GM12878 (cell line): Measurements from ENCODE around the gene ALCAM. TPM values are rescaled to one million over a fixed set of nuclear protein-coding genes. Genes with fewer than 3 reads are reported as not detected.

Experiments used
- ATAC-seq: fragments of 200-7000 bp; cut with Tn5 transposase; 3 replicates; pipeline ENCODE4 v1.9.1; 2020; ENCODE audit warnings: mild to moderate bottlenecking, moderate library complexity
- BruUV-seq: library from RNA; stranded (reverse); fragments of 400-500 nt; replicated peaks from 2 replicates; lab custom pipeline; 2021; lab: Mats Ljungman, UMichigan
- CTCF ChIA-PET: fragments of 300-600 bp; sonication (Branson Sonifier 250); formaldehyde crosslinking; extraction: SDS; loops from one replicate; lab custom pipeline; 2021; ENCODE audit warnings: inconsistent platforms; lab: Yijun Ruan, JAX
- POLR2A ChIA-PET: fragments of 350-600 bp; formaldehyde crosslinking; extraction: SDS; loops from one replicate; lab custom pipeline; 2021; ENCODE audit warnings: inconsistent platforms; lab: Charles Lee
- RAD21 ChIA-PET: fragments of 300-600 bp; sonication (Branson Sonifier 250); formaldehyde crosslinking; loops from one replicate; lab custom pipeline; 2023; ENCODE audit warnings: antibody characterized with exemption; ENCODE audit not compliant: unreplicated experiment; lab: Charles Lee
- SMC1A ChIA-PET: fragments of 300-600 bp; sonication (Branson Sonifier 250); formaldehyde crosslinking; loops from one replicate; lab custom pipeline; 2023; ENCODE audit not compliant: unreplicated experiment, uncharacterized antibody; lab: Charles Lee
- DNase-seq: peaks from one replicate; pipeline ENCODE4 v3.0.0-alpha.2; 2011; ENCODE audit warnings: low read depth, low spot score
- FAIRE-seq: peaks from 3 replicates; lab custom pipeline; 2011; peaks lifted over from hg19 to GRCh38; lab: Jason Lieb, UNC
- H2AFZ ChIP-seq: 2 replicates; pipeline ENCODE4 v1.6.0; 2011; ENCODE audit warnings: low read depth, low read length, control low read depth; ENCODE audit not compliant: control insufficient read depth
- H3K27ac ChIP-seq: 2 replicates; pipeline ENCODE4 v1.5.1; 2011; ENCODE audit warnings: control low read depth; ENCODE audit not compliant: control insufficient read depth, insufficient read depth
- H3K27me3 ChIP-seq, 2 experiments: replicated peaks in 1 of 2; 2 replicates each; pipeline versions ENCODE4 v1.6.0 to v1.6.1; 2011; ENCODE audit warnings: low read length in 1 of 2; ENCODE audit not compliant: control insufficient read depth in 2 of 2, insufficient read depth in 2 of 2
- H3K36me3 ChIP-seq, 2 experiments: 2 replicates each; pipeline ENCODE4 v1.5.1; 2011; ENCODE audit warnings: low read length in 1 of 2; ENCODE audit not compliant: control insufficient read depth in 2 of 2, insufficient read depth in 2 of 2
- H3K4me1 ChIP-seq: 2 replicates; pipeline ENCODE4 v1.6.1; 2011; ENCODE audit warnings: mild to moderate bottlenecking, low read length, moderate library complexity, mixed read lengths; ENCODE audit not compliant: control insufficient read depth, insufficient read depth
- H3K4me2 ChIP-seq: 2 replicates; pipeline ENCODE4 v1.6.0; 2011; ENCODE audit warnings: control low read depth; ENCODE audit not compliant: control insufficient read depth, insufficient read depth
- H3K4me3 ChIP-seq: fragments of 200-600 bp; sonication (generic); 2 replicates; pipeline ENCODE4 v1.5.1; 2016
- H3K79me2 ChIP-seq: 2 replicates; pipeline ENCODE4 v1.6.0; 2011; ENCODE audit warnings: low read length; ENCODE audit not compliant: control insufficient read depth, insufficient read depth
- H3K9ac ChIP-seq: 2 replicates; pipeline ENCODE4 v1.8.0; 2011; ENCODE audit warnings: low read length, control low read depth, mixed read lengths; ENCODE audit not compliant: control insufficient read depth, insufficient read depth
- H3K9me3 ChIP-seq: replicated peaks from 3 replicates; pipeline ENCODE4 v1.5.1; 2011; ENCODE audit warnings: mild to moderate bottlenecking, low read length; ENCODE audit not compliant: control insufficient read depth, insufficient read depth
- H4K20me1 ChIP-seq: 2 replicates; pipeline ENCODE4 v1.6.0; 2011; ENCODE audit not compliant: control insufficient read depth, insufficient read depth
- BACH1 ChIP-seq: fragments of 450-650 bp; IDR thresholded peaks from 2 replicates; pipeline ENCODE4 v1.6.1; 2017; ENCODE audit warnings: mild to moderate bottlenecking, borderline replicate concordance
- CBFB ChIP-seq: IDR thresholded peaks from 2 replicates; pipeline ENCODE4 v1.6.1; 2016; ENCODE audit warnings: antibody characterized with exemption, low read depth
- CHD4 ChIP-seq: fragments of 200-600 bp; sonication (generic); IDR thresholded peaks from 2 replicates; pipeline ENCODE4 v1.6.1; 2016; ENCODE audit warnings: mild to moderate bottlenecking
- EED ChIP-seq: sonication (generic); IDR thresholded peaks from 2 replicates; pipeline ENCODE4 v1.6.1; 2016; ENCODE audit warnings: antibody characterized with exemption, low read depth
- EGR1 ChIP-seq, 2 experiments: IDR thresholded peaks; 1 replicate in 1 of 2; 2 replicates in 1 of 2; pipeline ENCODE4 v1.6.1; 2011 to 2012; ENCODE audit warnings: low read depth in 2 of 2, low read length in 2 of 2, borderline replicate concordance in 1 of 2, mild to moderate bottlenecking in 1 of 2, moderate library complexity in 1 of 2
- HDGF ChIP-seq: fragments of 450-650 bp; IDR thresholded peaks from 2 replicates; pipeline ENCODE4 v1.6.1; 2016; ENCODE audit warnings: antibody characterized with exemption
- IRF4 ChIP-seq: IDR thresholded peaks from 2 replicates; pipeline ENCODE4 v1.6.1; 2011; ENCODE audit warnings: low read depth, low read length
- MYC ChIP-seq: IDR thresholded peaks from 2 replicates; pipeline ENCODE4 v1.6.1; 2011; ENCODE audit warnings: mild to moderate bottlenecking, low read length, moderate library complexity, inconsistent platforms; ENCODE audit not compliant: insufficient read depth, insufficient replicate concordance, insufficient read length, severe bottlenecking
- NFYB ChIP-seq: IDR thresholded peaks from 2 replicates; pipeline ENCODE4 v1.6.1; 2011; ENCODE audit warnings: low read depth, mild to moderate bottlenecking, low read length, improper control_type of control experiment, moderate library complexity; ENCODE audit not compliant: insufficient read depth
- NR2C2 ChIP-seq: IDR thresholded peaks from 2 replicates; pipeline ENCODE4 v1.6.1; 2011; ENCODE audit warnings: borderline replicate concordance, low read depth; ENCODE audit not compliant: control insufficient read depth, insufficient read length
- PML ChIP-seq: IDR thresholded peaks from 2 replicates; pipeline ENCODE4 v1.6.1; 2012; ENCODE audit warnings: low read length, inconsistent platforms
- STAT3 ChIP-seq: IDR thresholded peaks from 2 replicates; pipeline ENCODE4 v1.6.1; 2011; ENCODE audit warnings: low read depth, low read length, improper control_type of control experiment
- TARDBP ChIP-seq: IDR thresholded peaks from 2 replicates; pipeline ENCODE4 v1.6.1; 2016; ENCODE audit warnings: borderline replicate concordance
- TBL1XR1 ChIP-seq: IDR thresholded peaks from 2 replicates; pipeline ENCODE4 v1.6.1; 2012; ENCODE audit warnings: low read depth, low read length, improper control_type of control experiment
- ZNF24 ChIP-seq: fragments of 450-650 bp; IDR thresholded peaks from 2 replicates; pipeline ENCODE4 v1.6.1; 2017; ENCODE audit warnings: antibody characterized with exemption, mild to moderate bottlenecking
- WGBS: methylation state at CpG from one replicate; pipeline ENCODE4 v1.1.6; 2016; ENCODE audit warnings: low lambda C conversion rate; ENCODE audit not compliant: insufficient replicate concordance, insufficient coverage; ENCODE audit errors: missing lambda C conversion rate; 5-methylcytosine and 5-hydroxymethylcytosine counted together
- in situ Hi-C: fragments of 300-500 bp; cut with MboI; formaldehyde crosslinking; loops from 9 replicates; pipeline ENCODE4 v1.14.3; 2018; ENCODE audit warnings: mixed read lengths
- intact Hi-C: fragments of 100-400 bp; cut with micrococcal nuclease; formaldehyde crosslinking; loops from one replicate; pipeline ENCODE4 v1.14.2; 2022; ENCODE audit not compliant: unreplicated experiment
- polyA plus RNA-seq, 11 experiments: library from polyadenylated mRNA; depleted of rRNA in 4 of 11; unstranded in 6 of 11; stranded (reverse) in 5 of 11; fragments of >200 nt; fragmentation: Nextera tagmentation in 4 of 11; fragmentation: Illumina TruSeq in 1 of 11; extraction: Ambion mirVana in 4 of 11; extraction: Trizol in 1 of 11; gene quantifications; 1 replicate in 1 of 11; 2 replicates in 10 of 11; pipeline versions ENCODE4 v1.2.1 to v1.2.3, GENCODE V29; 2011 to 2016; ENCODE audit warnings: inconsistent platforms in 2 of 11, missing spikeins in 2 of 11, low read depth in 1 of 11
- total RNA-seq, 4 experiments: library from RNA; depleted of rRNA in 3 of 4; stranded (reverse); fragments of >200 nt in 3 of 4; fragmentation: Illumina TruSeq in 1 of 4; extraction: Trizol in 1 of 4; gene quantifications; 2 replicates each; pipeline versions ENCODE4 v1.2.1 to v1.2.3, GENCODE V29; 2013 to 2021
- TF ChIP-seq, protein P1 (sequence below): fragments of 450-650 bp; IDR thresholded peaks from 2 replicates; pipeline ENCODE4 v1.6.1; 2016; ENCODE audit warnings: mild to moderate bottlenecking
- TF ChIP-seq, protein P2 (sequence below): IDR thresholded peaks from 2 replicates; pipeline ENCODE4 v1.6.1; 2011; ENCODE audit warnings: borderline replicate concordance, low read depth, mild to moderate bottlenecking, moderate library complexity, mixed read lengths, low read length; ENCODE audit not compliant: insufficient read depth; ENCODE audit errors: extremely low read length

Gene ALCAM
- total and polyA plus RNA-seq, 10 of the 15 experiments (the other 5 are each of a cell fraction or from before 2014, with no cell fraction given) = 12.2 to 54.2 (median 32.6) TPM

DNA sequence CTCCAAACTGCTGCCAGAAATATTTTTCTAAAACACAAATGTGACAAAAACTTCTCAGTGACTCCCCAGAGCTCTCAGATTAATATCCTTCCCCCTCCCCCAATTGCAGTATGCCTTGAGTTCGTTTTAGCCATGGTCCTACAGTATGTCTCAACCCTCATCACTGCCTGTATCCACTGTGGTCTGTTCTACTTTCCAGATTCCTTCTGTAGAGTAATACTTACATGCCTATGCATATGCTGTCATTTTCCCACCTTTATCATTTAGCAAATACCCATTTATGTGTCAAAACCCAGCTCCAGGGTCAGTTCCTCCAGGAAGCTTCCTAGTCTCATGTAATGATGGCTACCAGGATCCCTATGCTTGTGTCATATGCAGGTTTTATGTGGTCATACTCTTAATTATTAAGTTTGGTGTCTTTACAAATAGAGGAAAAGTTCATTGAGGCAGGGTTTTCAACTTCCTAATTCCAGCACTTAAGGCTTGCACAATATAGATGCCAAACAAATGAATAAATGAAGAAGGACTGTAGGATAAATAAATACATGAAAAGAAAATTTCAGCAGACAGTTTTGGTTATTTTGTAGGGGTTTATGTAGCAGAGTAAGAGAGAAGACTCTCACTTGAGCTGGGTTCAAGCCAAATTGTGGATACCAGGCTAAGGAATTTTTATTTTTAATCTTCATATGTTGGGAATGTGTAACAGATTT, 170.8 kb downstream of the ALCAM start:
- ATAC-seq (no peak), FAIRE-seq (no peak), DNase-seq (no peak)
- ChIA-PET SMC1A (interaction anchor here (0.7 to 1.1 kb wide), 2 partner anchors 10 to 187 kb away, joined by 3 read pairs; no protein-coding TSS in a partner anchor), RAD21 (no interaction called here), CTCF (no interaction called here), POLR2A (no interaction called here)
- no TSS peak for BruUV-seq
- Histone ChIP-seq H3K27me3 (no peaks in the 10 kb centered on the region), H3K9ac (no peak overlapping the region), H3K27ac (no peak overlapping the region), H3K36me3 (peaks cover 0 to 30% of the 10 kb centered on the region in 2 experiments; a peak in 3 of 4 replicates), H2AFZ (no peak overlapping the region), H3K4me2 (no peak overlapping the region), H3K4me3 (no peak overlapping the region), H4K20me1 (no peaks in the 10 kb centered on the region), H3K9me3 (no peaks in the 10 kb centered on the region), H3K4me1 (no peaks in the 10 kb centered on the region), H3K79me2 (no peaks in the 10 kb centered on the region)
- in situ Hi-C loops = no loop called here
- WGBS = 63% methylated on average over 1 of the region's 1 CpG
- intact Hi-C loops = no loop called here
- TF ChIP-seq BACH1 (no peak), IRF4 (no peak), ZNF24 (no peak), MYC (no peak)

DNA sequence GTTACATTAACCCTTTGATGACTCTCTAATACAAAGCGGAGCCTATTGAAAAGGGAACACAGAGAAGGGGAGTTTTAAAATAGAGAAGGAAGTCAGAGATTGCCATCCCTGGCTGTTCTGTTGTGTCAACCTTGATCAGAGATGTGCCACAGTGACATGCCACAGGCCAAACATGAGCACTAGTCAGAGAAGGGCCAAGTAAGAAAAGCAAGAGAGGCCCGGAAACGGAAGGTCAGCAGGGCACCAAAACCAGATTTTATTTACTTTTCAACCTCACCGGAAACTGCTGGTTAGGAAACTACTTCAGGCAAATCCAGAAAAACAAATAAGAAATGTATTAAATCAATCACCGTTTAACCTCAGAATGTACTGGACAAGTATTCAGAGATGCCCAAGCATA, 171.8 kb downstream of the ALCAM start:
- no TSS peak for BruUV-seq
- Histone ChIP-seq H3K4me3 (no peak overlapping the region), H3K79me2 (no peaks in the 10 kb centered on the region), H3K9ac (no peak overlapping the region), H3K4me1 (no peaks in the 10 kb centered on the region), H3K9me3 (no peaks in the 10 kb centered on the region), H3K4me2 (no peak overlapping the region), H4K20me1 (no peaks in the 10 kb centered on the region), H3K27ac (no peak overlapping the region), H3K27me3 (no peaks in the 10 kb centered on the region), H3K36me3 (peaks cover 0 to 25% of the 10 kb centered on the region in 2 experiments; a peak in 3 of 4 replicates), H2AFZ (no peak overlapping the region)
- intact Hi-C loops (no loop called here), in situ Hi-C loops (no loop called here)
- RAD21 ChIA-PET = no interaction called here
- SMC1A ChIA-PET = interaction anchor here (1.3 to 1.8 kb wide), 2 partner anchors 19 to 21 kb away, joined by 3 to 6 read pairs; no protein-coding TSS in a partner anchor
- CTCF ChIA-PET = no interaction called here
- POLR2A ChIA-PET = no interaction called here
- DNase-seq (no peak), FAIRE-seq (no peak), ATAC-seq (no peak)
- WGBS = 88% methylated on average over 5 of the region's 5 CpGs
- TF ChIP-seq TARDBP (no peak), CBFB (no peak), TBL1XR1 (no peak), STAT3 (no peak), CHD4 (no peak), NR2C2 (no peak), EGR1 (IDR thresholded peaks at IDR 0.05; ENCODE audit: borderline replicate concordance in 1 of 2, low read depth in 2 of 2, low read length in 2 of 2) (no peak), EED (no peak), NFYB (no peak), PML (no peak), HDGF (no peak)
- TF ChIP-seq, protein P1, sequence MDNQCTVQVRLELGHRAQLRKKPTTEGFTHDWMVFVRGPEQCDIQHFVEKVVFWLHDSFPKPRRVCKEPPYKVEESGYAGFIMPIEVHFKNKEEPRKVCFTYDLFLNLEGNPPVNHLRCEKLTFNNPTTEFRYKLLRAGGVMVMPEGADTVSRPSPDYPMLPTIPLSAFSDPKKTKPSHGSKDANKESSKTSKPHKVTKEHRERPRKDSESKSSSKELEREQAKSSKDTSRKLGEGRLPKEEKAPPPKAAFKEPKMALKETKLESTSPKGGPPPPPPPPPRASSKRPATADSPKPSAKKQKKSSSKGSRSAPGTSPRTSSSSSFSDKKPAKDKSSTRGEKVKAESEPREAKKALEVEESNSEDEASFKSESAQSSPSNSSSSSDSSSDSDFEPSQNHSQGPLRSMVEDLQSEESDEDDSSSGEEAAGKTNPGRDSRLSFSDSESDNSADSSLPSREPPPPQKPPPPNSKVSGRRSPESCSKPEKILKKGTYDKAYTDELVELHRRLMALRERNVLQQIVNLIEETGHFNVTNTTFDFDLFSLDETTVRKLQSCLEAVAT = no peak
- TF ChIP-seq, protein P2, sequence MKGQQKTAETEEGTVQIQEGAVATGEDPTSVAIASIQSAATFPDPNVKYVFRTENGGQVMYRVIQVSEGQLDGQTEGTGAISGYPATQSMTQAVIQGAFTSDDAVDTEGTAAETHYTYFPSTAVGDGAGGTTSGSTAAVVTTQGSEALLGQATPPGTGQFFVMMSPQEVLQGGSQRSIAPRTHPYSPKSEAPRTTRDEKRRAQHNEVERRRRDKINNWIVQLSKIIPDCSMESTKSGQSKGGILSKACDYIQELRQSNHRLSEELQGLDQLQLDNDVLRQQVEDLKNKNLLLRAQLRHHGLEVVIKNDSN = no peak
